ENCODE data around the gene NCOA7. TPM values are rescaled to one million over a fixed set of nuclear protein-coding genes. Genes with fewer than 3 reads are reported as not detected.
A peak's percentile ranks its signal among the peaks of the same experiment; 100 is the strongest.
"Not testable (repeated sequence)": the region's sequence is repeated elsewhere in the genome, so short reads cannot be mapped to it uniquely, and the experiment has no call there.

Gene NCOA7
- total RNA-seq, 1 experiment from 2014 or later, result 40.2 TPM

GRCh38 chr6:125791151-125791819 lies 525 bp downstream of the NCOA7 start:
- peak; percentile 58 for DNase-seq (ENCODE audit: low read depth)

DNA sequence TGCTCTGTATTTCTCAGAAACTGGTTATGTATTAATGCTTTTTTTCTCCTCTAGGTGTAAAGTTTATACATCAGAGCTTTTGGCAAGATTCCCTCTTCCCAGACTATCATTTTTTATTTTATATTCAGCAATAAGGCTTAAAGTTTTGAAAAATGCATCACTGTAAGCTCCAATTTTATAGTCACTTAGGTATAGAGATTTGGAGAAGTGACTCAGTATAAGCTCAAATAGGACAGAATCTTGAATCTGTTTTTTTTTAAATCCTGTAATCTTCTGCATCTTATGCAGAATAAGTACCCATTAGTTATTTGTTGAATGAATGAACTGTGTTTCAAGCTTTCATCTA lies 1.0 kb downstream of the NCOA7 start:
- DNase-seq (ENCODE audit: low read depth), result no peak

GRCh38 chr6:125792172-125792571 lies 1.4 kb downstream of the NCOA7 start:
- DNase-seq (ENCODE audit: low read depth), result no peak

DNA sequence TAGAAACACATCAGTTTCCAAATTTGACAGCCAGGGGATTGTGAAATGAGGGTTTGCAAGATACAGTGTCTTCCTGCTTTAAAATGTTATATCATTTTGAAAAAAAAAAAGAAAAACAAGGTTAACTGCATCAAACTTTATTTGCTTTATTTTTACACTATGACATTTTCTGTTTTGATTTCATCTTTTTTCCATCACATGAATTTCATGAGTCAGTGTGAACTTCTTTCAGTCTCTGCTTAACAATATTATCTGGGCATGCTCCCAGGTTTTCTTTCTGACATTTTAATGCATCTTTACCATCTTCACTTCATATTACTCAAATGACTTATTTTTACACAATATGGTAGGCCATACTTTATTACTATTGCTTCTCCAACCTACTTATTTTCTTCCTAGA lies 1.9 kb downstream of the NCOA7 start:
- DNase-seq (ENCODE audit: low read depth), result no peak

DNA sequence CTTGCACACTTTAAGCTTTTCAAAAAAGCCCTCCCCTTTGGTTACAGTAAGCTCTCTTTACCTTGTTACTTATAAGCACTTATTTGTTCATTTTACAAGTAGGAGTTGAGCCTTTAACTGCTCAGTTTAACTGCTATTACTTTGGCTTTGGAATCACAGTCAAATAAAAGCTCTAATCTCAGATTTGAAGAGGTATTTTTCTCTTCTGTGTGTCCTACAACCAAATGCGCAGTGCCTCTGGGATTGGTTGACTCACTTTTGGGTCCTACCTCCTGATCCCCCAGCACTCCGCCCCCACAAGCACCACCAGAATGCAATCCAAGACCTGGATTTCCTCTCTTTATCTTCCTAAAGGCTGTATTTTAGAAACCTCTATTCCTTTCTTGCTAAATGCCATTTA lies 2.5 kb downstream of the NCOA7 start:
- peak; percentile 29 for DNase-seq (ENCODE audit: low read depth)

DNA sequence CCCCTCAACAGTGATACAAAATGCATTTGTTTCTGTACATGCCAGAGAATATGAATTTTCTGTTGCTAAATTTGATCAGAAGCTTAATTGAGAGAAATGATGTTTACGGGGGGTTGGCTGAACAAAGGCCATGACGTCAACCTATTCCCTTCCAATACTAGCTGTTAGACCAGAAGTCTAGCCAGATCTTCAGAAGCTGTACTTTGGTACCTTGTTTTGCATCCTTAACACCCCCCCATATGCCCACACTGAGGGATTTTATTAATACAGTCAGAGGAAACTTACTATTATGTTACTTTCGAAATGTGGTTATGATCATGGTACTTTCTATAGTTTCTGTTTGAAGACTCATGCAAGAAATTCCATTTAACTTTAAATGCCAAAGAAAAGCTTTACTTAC lies 3.1 kb downstream of the NCOA7 start:
- no peak for DNase-seq (ENCODE audit: low read depth)

DNA sequence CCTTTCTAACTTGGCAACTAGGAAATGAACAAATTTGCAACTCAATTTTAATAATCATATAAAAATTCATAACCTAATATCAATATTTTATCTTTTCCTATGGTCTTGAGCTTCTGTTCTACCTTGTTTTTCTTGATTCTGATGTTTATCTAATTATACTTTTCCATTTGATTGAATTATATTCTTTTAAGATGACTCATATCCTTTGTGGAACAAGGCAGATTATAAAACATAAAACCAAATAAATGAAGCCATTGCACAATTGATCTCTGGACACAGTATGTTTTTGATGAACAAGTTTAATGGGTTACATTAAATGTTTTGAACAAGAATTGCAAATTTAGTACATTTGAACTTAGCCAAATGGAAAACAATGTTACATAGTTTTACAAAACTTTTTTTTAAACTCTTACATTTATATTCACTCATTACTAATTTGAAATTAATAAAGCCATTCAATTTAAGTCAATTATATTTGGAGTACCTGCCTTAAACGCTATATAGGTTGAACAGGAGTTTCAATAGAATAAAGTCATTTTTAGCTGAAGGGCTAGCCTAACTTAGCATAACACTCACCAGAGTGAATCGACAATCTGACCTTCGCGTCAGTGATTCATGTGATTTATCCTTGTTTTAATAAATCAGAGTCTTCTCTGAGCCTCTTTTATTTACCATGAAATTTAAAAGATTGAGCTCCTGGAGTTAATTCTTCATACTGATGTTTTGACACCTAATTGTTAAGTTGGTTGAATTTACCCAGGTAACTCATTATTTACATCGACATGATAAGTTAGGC lies 3.8 kb downstream of the NCOA7 start:
- no peak for DNase-seq (ENCODE audit: low read depth)

DNA sequence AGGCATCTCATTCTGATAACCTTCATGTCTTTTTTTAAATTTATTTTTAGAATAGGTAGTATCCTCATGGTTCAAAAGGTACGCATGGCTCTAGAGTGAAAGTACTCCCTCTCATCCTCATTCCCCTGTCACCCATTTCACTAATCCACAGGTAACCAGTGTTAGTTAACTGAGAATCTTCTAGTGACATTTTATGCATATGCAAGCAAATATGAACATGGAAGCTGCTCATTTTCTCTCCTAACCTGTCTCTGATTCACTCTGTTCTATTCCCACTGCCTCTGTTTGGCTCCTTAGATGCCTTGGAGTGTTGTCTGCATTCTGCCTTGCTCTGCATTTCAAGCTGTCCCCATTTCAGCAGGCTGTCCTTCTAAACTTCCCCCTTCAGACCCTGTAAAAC lies 4.5 kb downstream of the NCOA7 start:
- DNase-seq (ENCODE audit: low read depth), result no peak

DNA sequence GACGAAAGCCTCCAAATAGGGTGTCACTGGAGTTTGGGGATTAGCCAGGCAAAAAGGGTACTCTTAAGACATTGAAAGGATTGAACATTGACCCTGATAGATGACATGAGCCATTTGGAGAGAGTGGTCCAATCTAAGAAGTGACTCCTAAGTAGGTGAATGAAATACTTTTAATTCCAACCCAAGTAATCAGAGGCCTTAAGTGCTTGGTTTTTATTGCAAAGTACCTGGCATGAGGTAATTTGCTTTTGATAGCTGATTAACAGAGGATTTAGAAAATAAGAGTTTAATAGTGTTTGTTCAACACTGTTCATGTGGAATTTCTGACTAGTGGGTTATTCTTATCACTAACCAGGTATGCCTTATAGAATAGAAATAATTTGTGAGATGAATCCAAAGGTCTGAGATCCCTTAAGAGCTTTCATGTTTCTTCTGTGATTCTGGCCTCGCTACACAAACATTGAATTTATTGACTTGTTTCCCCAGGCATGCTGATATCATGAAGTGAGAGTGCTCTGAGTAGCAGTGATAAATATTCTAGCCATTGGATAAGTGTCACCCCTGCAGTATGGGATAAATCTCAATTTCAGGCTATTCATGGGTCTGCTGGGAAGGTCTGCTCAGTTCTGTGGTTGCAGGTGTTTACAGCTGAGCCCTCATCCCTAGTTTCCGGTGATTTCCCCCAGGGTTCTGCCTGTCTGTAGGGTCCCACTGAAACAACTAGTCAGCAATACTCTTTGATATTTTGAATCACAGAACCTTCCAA lies 6.5 kb downstream of the NCOA7 start:
- DNase-seq (ENCODE audit: low read depth), result no peak

- no peak for DNase-seq (ENCODE audit: low read depth)
Observed at GRCh38 chr6:125797886-125798444, 7.2 kb downstream of the NCOA7 start.

GRCh38 chr6:125798734-125799508 lies 8.2 kb downstream of the NCOA7 start:
- no peak for DNase-seq (ENCODE audit: low read depth)

DNA sequence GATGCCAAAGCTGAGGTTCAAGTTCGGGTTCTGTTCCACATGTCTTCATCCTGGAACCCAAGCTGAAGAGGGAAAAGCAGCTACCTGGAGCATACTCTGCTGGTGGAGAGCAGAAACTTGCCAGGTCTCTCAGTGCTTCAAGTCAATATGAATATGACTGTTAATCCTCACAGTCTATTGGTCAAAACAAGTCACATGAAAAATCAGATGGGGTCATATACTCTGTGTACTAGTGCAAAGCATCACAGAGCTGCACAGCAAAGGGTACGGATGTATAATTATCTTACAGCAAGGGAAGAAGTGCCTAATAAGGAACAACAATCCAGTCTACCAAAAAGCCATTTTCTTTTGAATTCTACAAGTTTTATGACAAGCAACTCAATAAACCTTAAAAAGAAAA lies 11.6 kb downstream of the NCOA7 start:
- DNase-seq (ENCODE audit: low read depth), result no peak

DNA sequence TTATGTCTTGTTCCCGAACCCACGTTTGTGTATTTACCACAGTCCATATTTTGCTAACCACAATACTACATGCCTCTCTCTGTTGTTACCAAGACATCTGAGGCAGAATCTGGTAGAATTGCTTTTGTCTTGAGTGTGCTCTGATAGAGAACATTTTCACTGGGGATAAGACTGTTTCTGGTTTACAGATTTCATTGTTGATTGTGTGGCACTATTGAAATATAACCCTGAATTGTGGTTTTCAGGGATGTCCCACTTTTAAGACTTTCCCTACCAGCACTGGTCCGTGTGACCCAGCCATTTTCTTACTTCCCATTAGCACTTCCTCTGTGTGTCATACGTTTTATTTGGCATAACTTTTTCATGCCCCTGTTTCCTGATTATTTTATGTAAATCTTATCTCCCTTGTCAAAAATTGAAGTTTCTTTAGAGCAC lies 12.2 kb downstream of the NCOA7 start:
- peak; percentile 65 for DNase-seq (ENCODE audit: low read depth)

DNA sequence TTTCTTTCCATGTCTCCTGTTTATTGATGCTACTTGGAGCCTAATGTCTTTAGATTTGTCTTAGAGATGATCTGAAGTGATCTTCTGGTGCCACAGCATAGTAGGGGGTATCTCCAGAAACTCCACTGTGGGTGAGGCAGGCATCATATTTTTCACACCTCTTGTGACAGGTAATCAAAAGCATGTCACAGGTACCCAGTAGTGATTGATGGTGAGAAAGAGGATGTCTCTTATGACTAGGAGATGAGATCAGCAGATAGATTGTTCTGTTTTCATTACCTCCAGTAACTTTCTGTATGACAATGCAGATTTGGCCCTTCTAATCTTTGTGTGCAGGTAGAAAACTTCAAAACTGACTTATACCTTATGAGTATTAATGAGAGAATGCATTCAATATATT lies 13.5 kb downstream of the NCOA7 start:
- DNase-seq (ENCODE audit: low read depth), result no peak

GRCh38 chr6:125804866-125805425 lies 14.2 kb downstream of the NCOA7 start:
- DNase-seq (ENCODE audit: low read depth), result not testable (repeated sequence)

DNA sequence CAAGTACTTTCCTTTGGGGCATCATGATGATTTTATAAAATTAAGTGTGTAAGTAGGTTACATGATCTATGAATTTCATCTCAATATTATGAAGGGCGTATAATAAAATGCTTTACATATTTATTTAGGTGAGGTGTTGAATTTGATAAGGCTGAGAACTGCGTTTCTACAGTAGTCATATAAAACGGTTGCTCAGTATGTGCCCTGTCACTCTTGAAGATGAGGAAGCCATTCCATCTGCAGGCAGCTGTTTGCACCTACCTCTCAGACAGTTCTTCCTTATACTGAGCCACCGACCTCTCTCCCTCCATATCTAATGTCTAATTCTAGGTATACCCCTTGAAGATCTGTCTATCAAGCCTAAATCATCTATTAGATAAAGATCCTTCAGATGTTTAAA lies 16.1 kb downstream of the NCOA7 start:
- DNase-seq (ENCODE audit: low read depth), result no peak

- no peak for DNase-seq (ENCODE audit: low read depth)
Observed at GRCh38 chr6:125807293-125807692, 16.5 kb downstream of the NCOA7 start.

DNA sequence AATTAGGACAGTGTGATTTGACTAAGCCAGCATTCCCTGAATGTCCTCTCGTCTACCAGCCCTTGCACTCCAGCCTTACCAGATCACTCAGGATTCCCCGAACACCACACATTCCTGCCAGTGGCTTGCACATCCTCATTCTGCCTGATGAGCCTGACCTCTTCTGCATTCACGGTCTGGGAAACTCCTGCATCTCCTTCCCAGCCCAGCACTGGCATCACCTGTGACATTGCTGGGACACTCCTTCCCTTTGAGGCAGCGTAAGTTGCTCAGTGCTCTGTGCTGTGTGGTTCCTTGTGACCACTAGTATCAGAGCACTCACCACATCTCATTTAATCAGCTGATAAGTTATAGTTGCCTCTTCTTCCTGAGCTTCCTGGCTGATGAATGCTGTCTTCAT lies 17.3 kb downstream of the NCOA7 start:
- DNase-seq (ENCODE audit: low read depth), result no peak

DNA sequence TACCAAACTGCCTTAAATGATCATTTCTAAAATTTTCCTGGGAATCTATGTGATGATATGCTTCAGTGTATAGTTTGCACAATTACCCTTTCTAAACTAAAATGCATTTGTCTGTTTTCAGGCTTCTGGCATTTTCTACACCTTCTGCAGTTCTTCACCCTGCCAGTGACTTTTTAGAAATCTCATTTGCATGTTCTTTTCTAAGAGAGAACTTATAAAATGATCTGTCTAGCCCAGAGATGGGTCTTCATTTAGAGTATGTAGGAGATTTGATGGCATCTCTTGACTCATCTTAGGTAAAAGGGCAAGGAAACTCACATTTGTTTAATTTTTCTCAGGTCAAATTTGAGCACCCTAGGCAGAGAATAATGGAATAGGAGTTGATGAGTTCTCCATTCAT lies 17.8 kb downstream of the NCOA7 start:
- no peak for DNase-seq (ENCODE audit: low read depth)

GRCh38 chr6:125809570-125810170 lies 18.9 kb downstream of the NCOA7 start:
- DNase-seq (ENCODE audit: low read depth), result no peak

GRCh38 chr6:125810445-125810844 lies 19.7 kb downstream of the NCOA7 start:
- no peak for DNase-seq (ENCODE audit: low read depth)

Measured in Daoy (cell line).